ENCODE data around the gene RBFA. TPM values are rescaled to one million over a fixed set of nuclear protein-coding genes. Genes with fewer than 3 reads are reported as not detected.

RBFA gene
- total RNA-seq, 2 donors from 2014 or later: 31.6 to 38.5 TPM

DNA sequence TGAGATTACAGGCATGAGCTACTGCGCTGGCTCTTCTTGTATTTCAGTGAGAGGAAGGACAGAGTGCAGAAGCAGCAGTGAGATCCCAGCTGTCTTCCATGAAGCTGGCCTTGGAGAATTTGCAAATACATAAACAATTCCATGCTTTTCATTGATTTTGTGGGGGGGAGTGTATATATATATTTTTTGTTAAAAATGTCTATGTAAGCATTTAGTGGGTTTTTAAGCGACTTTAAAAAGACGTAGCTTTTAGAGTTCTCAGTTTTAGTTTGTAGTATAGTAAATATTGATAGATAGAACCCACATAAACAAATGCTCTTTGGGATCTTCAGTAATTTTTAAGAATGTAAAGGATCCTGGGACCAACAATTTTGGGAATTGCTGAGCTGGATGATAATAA, 6.3 kb downstream of the RBFA start:
- H3K4me1 ChIP-seq (replicated peaks): no peaks in the 10 kb centered on the region
- WGBS: 96% methylated on average over 3 of the region's 3 CpGs
- no peaks in the 10 kb centered on the region for H3K27me3 ChIP-seq (replicated peaks; ENCODE audit: insufficient read depth)
- H3K4me3 ChIP-seq: no peak overlapping the region
- H3K9me3 ChIP-seq: no peaks in the 10 kb centered on the region
- TF ChIP-seq POLR2AphosphoS5 (IDR thresholded peaks at IDR 0.05) (no peak), POLR2A (IDR thresholded peaks at IDR 0.05) (no peak)
- TF ChIP-seq, protein P1, sequence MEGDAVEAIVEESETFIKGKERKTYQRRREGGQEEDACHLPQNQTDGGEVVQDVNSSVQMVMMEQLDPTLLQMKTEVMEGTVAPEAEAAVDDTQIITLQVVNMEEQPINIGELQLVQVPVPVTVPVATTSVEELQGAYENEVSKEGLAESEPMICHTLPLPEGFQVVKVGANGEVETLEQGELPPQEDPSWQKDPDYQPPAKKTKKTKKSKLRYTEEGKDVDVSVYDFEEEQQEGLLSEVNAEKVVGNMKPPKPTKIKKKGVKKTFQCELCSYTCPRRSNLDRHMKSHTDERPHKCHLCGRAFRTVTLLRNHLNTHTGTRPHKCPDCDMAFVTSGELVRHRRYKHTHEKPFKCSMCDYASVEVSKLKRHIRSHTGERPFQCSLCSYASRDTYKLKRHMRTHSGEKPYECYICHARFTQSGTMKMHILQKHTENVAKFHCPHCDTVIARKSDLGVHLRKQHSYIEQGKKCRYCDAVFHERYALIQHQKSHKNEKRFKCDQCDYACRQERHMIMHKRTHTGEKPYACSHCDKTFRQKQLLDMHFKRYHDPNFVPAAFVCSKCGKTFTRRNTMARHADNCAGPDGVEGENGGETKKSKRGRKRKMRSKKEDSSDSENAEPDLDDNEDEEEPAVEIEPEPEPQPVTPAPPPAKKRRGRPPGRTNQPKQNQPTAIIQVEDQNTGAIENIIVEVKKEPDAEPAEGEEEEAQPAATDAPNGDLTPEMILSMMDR (IDR thresholded peaks at IDR 0.05): no peak
- no peak overlapping the region for H3K27ac ChIP-seq
- DNase-seq (ENCODE audit: low spot score): no peak
- H3K36me3 ChIP-seq: peaks cover 0 to 6% of the 10 kb centered on the region in 2 donors
- intact Hi-C loops (cut with DNase I): no loop called here

DNA sequence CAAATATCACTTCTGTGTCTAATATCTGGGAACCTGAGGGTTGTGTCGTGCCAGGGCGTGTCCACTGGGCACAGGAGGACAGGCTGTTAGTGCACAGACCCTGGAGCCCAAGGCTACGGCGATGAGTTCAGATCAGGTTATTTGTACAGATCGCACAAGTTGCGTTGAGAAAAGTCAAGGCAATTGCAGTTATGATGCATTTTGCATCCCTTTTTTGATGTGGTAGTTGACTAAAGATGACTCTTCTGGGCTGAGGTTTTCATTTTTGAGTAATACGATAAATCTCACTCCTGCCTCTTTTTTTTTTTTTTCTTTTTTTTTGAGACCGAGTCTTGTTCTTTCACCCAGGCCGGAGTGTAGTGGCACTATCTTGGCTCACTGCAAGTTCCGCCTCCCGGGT, 7.2 kb downstream of the RBFA start:
- no peaks in the 10 kb centered on the region for H3K27me3 ChIP-seq (replicated peaks; ENCODE audit: insufficient read depth)
- intact Hi-C loops (cut with DNase I): no loop called here
- TF ChIP-seq POLR2A (IDR thresholded peaks at IDR 0.05) (no peak), POLR2AphosphoS5 (IDR thresholded peaks at IDR 0.05) (no peak)
- TF ChIP-seq, protein P1 (IDR thresholded peaks at IDR 0.05): no peak
- no peaks in the 10 kb centered on the region for H3K9me3 ChIP-seq
- H3K36me3 ChIP-seq: peaks cover 0 to 6% of the 10 kb centered on the region in 2 donors
- no peak overlapping the region for H3K27ac ChIP-seq
- no peaks in the 10 kb centered on the region for H3K4me1 ChIP-seq (replicated peaks)
- no peak for DNase-seq (ENCODE audit: low spot score)
- H3K4me3 ChIP-seq: no peak overlapping the region
- 89% methylated on average over 11 of the region's 11 CpGs for WGBS

DNA sequence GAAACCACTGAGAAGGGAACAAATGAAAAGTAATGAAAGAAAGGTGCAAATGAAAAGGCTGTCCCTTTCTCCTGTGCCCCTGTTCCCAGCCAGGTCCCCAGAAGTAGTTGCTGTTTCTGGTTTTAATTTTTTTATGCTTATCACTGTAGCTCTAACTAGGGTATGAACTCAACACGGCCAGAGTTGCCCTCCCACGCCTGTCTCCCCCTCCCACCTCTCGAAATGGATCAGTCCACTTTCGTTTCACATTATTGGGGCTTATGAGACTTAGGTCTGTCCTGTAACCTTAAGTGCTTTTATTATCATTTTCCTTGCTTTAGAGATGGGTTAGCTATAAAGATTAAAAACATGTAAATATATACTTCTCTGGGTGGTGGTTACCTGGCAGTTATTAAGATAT, 8.6 kb downstream of the RBFA start:
- intact Hi-C loops (cut with DNase I): no loop called here
- H3K4me3 ChIP-seq: no peak overlapping the region
- no peak for TF ChIP-seq POLR2A (IDR thresholded peaks at IDR 0.05)
- H3K9me3 ChIP-seq: no peaks in the 10 kb centered on the region
- DNase-seq (ENCODE audit: low spot score): no peak
- no peak overlapping the region for H3K27ac ChIP-seq
- no peaks in the 10 kb centered on the region for H3K27me3 ChIP-seq (replicated peaks; ENCODE audit: insufficient read depth)
- no peaks in the 10 kb centered on the region for H3K4me1 ChIP-seq (replicated peaks)
- peaks cover 0 to 6% of the 10 kb centered on the region in 2 donors for H3K36me3 ChIP-seq
- WGBS: 80% methylated on average over 4 of the region's 4 CpGs

DNA sequence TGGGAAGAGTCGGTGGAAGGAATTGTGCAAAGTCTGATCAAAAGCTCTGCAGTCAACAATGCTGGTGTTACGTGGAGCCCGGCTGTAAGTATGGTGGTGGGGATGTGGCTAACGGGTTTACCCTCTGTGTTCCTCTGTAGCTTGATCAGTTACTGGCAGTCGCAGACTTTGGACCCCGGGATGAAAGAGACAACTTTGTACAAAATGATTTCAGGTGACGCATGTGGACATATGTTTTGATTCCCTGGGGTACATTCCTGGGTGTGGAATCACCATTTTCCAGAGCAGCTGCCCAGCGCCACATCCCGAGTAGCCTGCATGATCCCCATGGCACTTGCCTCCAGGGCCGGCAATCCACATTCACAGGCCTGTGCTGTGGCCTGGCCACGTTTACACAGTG, 9.8 kb downstream of the RBFA start:
- Histone ChIP-seq H3K27ac (no peak overlapping the region), H3K4me3 (no peak overlapping the region), H3K27me3 (replicated peaks; ENCODE audit: insufficient read depth) (no peaks in the 10 kb centered on the region), H3K4me1 (replicated peaks) (no peaks in the 10 kb centered on the region), H3K9me3 (no peaks in the 10 kb centered on the region), H3K36me3 (peaks cover 0 to 6% of the 10 kb centered on the region in 2 donors)
- WGBS: 88% methylated on average over 11 of the region's 11 CpGs
- intact Hi-C loops (cut with DNase I): no loop called here
- TF ChIP-seq POLR2AphosphoS5 (IDR thresholded peaks at IDR 0.05): no peak
- DNase-seq (ENCODE audit: low spot score): no peak

DNA sequence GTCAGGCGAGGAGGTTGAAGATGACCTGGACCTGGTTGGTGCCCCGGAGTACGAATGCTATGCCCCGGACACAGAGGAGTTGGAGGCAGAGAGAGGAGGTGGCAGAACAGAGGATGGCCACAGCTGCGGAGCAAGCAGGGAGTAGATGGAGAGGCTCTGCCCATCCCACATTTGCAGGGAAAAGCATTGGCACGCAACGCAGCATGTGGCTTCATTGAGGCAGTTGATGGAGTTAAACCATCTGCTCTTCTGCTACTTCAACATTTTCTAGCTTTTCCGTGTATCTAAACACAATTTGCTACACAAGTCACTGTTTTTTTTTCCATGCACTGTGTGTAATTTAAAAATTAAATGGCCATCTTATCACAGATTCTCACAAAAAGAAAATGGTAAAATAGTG, 11.8 kb downstream of the RBFA start:
- no peak for TF ChIP-seq POLR2AphosphoS5 (IDR thresholded peaks at IDR 0.05)
- no peak for TF ChIP-seq POLR2A (IDR thresholded peaks at IDR 0.05)
- TF ChIP-seq, protein P1 (IDR thresholded peaks at IDR 0.05): no peak
- H3K36me3 ChIP-seq: peaks cover 0 to 6% of the 10 kb centered on the region in 2 donors
- H3K27me3 ChIP-seq (replicated peaks; ENCODE audit: insufficient read depth): no peaks in the 10 kb centered on the region
- DNase-seq (ENCODE audit: low spot score): no peak
- no peak overlapping the region for H3K4me3 ChIP-seq
- no peaks in the 10 kb centered on the region for H3K9me3 ChIP-seq
- H3K4me1 ChIP-seq (replicated peaks): no peaks in the 10 kb centered on the region
- 96% methylated on average over 8 of the region's 8 CpGs for WGBS
- intact Hi-C loops (cut with DNase I): no loop called here
- H3K27ac ChIP-seq: no peak overlapping the region

DNA sequence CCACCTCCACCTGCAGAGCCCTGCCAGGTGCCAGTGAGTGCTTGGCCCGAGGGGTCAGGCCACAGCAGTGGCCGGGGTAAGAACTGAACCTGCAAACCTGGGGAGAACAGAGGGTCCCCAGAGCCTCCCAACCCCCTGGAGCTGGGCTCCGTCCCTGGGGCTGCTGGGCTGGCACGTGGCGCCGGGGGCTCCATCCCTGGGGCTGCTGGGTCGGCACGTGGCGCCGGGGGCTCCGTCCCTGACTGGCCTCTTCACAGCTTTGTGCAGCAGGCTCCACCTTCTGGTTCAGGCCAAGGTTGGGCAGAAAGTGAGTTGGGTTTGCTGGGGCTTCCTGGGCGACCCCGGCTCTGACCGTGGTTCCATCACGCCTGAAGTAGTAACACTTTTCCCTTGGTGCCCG, 12.2 kb downstream of the RBFA start:
- TF ChIP-seq, protein P1 (IDR thresholded peaks at IDR 0.05): no peak
- TF ChIP-seq POLR2A (IDR thresholded peaks at IDR 0.05) (no peak), POLR2AphosphoS5 (IDR thresholded peaks at IDR 0.05) (no peak)
- Histone ChIP-seq H3K9me3 (no peaks in the 10 kb centered on the region), H3K27ac (no peak overlapping the region), H3K36me3 (peaks cover 0 to 6% of the 10 kb centered on the region in 2 donors), H3K4me1 (replicated peaks) (no peaks in the 10 kb centered on the region), H3K27me3 (replicated peaks; ENCODE audit: insufficient read depth) (no peaks in the 10 kb centered on the region), H3K4me3 (no peak overlapping the region)
- 96% methylated on average over 12 of the region's 16 CpGs for WGBS
- intact Hi-C loops (cut with DNase I): no loop called here
- DNase-seq (ENCODE audit: low spot score): no peak

Data from prostate gland (tissue), 2 donors.